ENCODE measurements around the gene OR1M1.
"Not testable (repeated sequence)": the region's sequence is repeated elsewhere in the genome, so short reads cannot be mapped to it uniquely, and the experiment has no call there.

The OR1M1 gene, protein sequence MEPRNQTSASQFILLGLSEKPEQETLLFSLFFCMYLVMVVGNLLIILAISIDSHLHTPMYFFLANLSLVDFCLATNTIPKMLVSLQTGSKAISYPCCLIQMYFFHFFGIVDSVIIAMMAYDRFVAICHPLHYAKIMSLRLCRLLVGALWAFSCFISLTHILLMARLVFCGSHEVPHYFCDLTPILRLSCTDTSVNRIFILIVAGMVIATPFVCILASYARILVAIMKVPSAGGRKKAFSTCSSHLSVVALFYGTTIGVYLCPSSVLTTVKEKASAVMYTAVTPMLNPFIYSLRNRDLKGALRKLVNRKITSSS

DNA sequence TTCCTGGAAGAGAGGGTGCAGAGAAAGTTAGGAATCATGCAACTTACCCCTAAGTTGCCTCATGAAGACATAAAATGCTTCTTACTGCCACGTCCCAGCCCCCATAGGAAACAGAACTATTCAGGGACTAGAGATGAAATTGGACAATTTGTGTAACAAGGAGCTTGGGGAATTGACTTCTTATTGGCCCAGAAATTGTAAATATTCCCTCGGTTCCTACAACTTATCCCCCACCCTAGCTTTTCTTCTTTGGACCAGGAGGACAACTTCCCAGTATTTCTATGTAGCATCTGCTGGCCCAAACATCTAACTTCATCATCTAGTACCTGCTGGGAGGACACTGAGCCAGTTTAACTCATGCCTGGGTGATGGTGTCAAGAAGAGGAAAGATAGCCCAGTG, at the start of gene OR1M1:
Gene OR1M1 (plus strand): TSS at position 301 of the 400 bp plus-strand sequence. CDS start 6,184 bp downstream, outside the sequence.
- Mint-ChIP-seq H3K9me3 (no peaks in the 10 kb centered on the region), H3K4me1 (ENCODE audit: low read depth) (no peaks in the 10 kb centered on the region), H3K36me3 (ENCODE audit: low read depth) (no peaks in the 10 kb centered on the region), H3K27me3 (ENCODE audit: low read depth) (no peaks in the 10 kb centered on the region), H3K4me3 (no peak within 1 kb of the TSS), H3K27ac (no peak within 1 kb of the TSS)

DNA sequence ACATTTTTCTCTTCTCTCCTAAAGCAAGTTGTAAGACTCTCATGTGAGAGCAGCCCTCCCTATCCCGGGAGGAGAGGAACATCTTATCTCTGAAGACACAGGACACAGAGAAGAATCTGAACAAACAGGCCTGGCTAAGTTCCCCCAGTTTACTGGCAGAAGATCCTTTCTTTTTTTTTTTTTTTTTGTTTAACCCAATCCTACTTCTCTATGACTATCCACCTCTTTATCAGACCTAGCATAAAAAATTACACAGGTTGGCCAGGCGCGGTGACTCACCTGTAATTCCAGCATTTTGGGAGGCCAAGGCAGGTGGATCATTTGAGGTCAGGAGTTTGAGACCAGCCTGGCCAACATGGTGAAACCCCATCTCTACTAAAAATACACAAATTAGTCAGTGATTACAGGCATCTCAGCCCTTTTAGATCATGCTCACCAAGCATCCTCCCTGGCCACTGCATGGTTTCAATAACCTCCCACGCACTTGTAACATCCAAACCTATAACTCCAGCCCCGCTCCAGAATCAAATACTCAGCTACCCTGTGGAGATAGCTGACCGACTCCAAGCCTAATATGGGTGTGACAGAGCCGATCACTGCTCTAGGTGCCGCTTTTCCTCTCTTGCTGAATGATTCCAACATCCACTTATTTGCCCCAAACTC, 49.3 kb upstream of the OR1M1 start:
- H3K36me3 Mint-ChIP-seq (ENCODE audit: low read depth), result no peaks in the 10 kb centered on the region
- H3K27me3 Mint-ChIP-seq (ENCODE audit: low read depth), result no peaks in the 10 kb centered on the region
- H3K4me3 Mint-ChIP-seq, result no peak overlapping the region
- H3K9me3 Mint-ChIP-seq, result no peaks in the 10 kb centered on the region
- no peaks in the 10 kb centered on the region for H3K4me1 Mint-ChIP-seq (ENCODE audit: low read depth)
- H3K27ac Mint-ChIP-seq, result no peak overlapping the region

DNA sequence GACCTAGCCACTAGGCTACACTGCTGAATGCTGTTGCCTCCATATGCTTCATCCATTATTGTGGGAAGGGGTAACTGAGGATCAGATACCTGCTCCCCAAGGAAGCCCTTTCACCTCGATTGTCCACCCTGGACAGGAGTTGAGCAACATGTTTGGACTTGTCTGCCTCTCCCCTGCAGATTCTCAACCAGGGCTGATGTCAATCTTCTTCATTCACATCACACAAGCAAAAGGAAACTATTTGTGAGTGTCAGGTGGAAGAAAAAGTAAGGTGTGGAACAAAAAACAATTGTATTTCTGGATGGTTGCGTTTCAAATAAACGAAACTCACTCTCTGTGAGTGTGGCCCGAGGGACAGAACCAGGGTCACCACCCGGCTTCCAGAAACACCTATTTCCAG, 47.1 kb upstream of the OR1M1 start:
- H3K27me3 Mint-ChIP-seq (ENCODE audit: low read depth), result no peaks in the 10 kb centered on the region
- no peaks in the 10 kb centered on the region for H3K4me1 Mint-ChIP-seq (ENCODE audit: low read depth)

DNA sequence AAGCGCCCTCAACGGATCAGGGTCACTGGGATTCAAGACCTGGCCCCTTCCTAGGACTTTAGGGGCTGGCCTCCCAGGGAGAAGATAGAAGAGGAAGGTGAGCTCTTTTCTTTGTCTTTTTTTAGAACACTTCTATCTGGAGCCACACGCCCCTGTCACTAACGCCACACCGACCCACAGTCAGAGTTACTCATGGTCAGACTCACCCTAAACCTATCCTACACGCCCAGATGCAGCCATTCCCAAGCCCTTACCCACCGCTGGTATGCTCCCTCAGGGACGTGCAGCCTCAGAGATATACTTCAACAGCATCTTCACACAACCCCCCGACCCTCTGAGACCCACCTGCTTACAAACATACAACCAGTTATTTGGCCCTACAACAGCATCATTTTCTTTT, 46.7 kb upstream of the OR1M1 start:
- Mint-ChIP-seq H3K27ac (no peak overlapping the region), H3K4me3 (no peak overlapping the region), H3K9me3 (no peaks in the 10 kb centered on the region), H3K4me1 (ENCODE audit: low read depth) (no peaks in the 10 kb centered on the region), H3K36me3 (ENCODE audit: low read depth) (no peaks in the 10 kb centered on the region), H3K27me3 (ENCODE audit: low read depth) (no peaks in the 10 kb centered on the region)

More for the DNA sequence above, 47.1 kb upstream of the OR1M1 start:
- H3K4me3 Mint-ChIP-seq, result no peak overlapping the region
- no peaks in the 10 kb centered on the region for H3K36me3 Mint-ChIP-seq (ENCODE audit: low read depth)
- no peak overlapping the region for H3K27ac Mint-ChIP-seq
- no peaks in the 10 kb centered on the region for H3K9me3 Mint-ChIP-seq

DNA sequence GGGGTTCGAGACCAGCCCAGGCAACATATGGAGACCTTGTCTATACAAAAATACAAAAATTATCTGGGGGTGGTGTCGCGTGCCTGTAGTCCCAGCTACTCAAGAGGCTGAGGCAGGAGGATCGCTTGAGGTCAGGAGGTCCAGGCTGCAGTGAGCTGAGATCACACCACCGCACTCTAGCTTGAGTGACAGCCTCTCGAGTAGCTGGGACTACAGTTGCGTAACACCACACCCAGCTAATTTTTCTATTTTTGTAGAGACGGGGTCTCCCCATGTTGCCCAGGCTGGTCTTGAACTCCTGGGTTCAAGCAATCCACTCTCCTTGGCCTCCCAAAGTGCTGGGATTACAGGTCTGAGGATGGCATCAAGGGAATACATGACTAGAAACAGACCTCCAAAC, 45.8 kb upstream of the OR1M1 start:
- Mint-ChIP-seq H3K9me3 (no peaks in the 10 kb centered on the region), H3K4me1 (ENCODE audit: low read depth) (no peaks in the 10 kb centered on the region), H3K36me3 (ENCODE audit: low read depth) (no peaks in the 10 kb centered on the region), H3K27ac (no peak overlapping the region), H3K4me3 (no peak overlapping the region), H3K27me3 (ENCODE audit: low read depth) (no peaks in the 10 kb centered on the region)

DNA sequence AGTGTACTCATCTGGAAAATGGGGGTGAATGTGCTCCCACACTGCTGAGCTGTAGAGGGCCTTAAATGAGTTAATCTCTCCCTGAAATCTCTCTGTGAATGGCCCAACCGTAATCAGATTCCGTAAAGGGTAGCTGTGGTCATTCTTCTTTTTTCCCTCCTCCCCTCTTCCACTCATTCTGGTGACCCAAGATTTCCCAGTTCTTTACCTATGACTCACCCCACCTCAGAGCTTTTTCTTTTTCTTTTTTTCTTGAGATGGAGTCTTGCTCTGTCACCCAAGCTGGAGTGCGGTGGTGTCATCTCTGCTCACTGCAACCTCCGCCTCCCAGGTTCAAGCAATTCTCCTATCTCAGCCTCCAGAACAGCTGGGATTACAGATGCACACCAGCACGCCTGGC, 43.3 kb upstream of the OR1M1 start:
- H3K4me3 Mint-ChIP-seq, result no peak overlapping the region
- no peaks in the 10 kb centered on the region for H3K9me3 Mint-ChIP-seq
- H3K36me3 Mint-ChIP-seq (ENCODE audit: low read depth), result no peaks in the 10 kb centered on the region
- H3K4me1 Mint-ChIP-seq (ENCODE audit: low read depth), result no peaks in the 10 kb centered on the region
- H3K27ac Mint-ChIP-seq, result no peak overlapping the region
- H3K27me3 Mint-ChIP-seq (ENCODE audit: low read depth), result no peaks in the 10 kb centered on the region

DNA sequence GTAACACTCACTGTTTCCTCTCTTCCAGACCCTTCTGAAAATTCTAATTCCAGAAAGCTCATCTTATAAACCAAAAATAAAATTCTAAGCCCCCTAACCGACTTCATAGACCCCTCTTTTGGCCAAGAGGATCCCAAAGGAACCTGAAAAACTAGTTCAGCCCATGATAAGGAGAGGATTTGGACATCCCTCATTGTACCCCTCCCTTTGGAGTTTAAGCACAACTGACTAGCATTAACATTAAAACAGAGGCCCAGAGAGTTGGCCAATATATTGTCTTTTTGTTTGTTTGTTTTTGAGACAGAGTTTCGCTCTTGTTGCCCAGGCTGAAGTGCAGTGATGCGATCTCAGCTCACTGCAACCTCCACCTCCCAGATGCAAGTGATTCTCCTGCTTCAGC, 42.4 kb upstream of the OR1M1 start:
- H3K27ac Mint-ChIP-seq, result no peak overlapping the region
- H3K9me3 Mint-ChIP-seq, result no peaks in the 10 kb centered on the region
- no peaks in the 10 kb centered on the region for H3K27me3 Mint-ChIP-seq (ENCODE audit: low read depth)
- H3K36me3 Mint-ChIP-seq (ENCODE audit: low read depth), result no peaks in the 10 kb centered on the region
- H3K4me1 Mint-ChIP-seq (ENCODE audit: low read depth), result no peaks in the 10 kb centered on the region
- H3K4me3 Mint-ChIP-seq, result no peak overlapping the region

DNA sequence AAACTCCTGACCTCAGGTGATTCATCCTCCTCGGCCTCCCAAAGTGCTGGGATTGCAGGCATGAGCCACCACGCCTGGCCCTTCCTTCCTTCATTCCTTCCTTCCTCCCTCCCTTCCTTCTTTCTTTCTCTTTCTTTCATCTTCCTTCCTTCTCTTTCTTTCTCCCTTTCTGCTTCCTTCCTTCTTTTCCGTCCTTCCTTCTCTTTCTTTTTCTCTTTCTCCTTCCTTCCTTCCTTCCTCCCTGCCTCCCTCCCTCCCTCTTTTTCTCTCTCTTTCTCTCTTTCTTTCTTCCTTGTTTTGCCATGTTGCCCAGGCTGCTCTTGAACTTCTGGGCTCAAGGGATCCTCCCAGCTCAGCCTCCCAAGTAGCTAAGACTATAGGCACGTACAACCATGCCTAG, 40.2 kb upstream of the OR1M1 start:
- H3K9me3 Mint-ChIP-seq, result peaks cover 3% of the 10 kb centered on the region

DNA sequence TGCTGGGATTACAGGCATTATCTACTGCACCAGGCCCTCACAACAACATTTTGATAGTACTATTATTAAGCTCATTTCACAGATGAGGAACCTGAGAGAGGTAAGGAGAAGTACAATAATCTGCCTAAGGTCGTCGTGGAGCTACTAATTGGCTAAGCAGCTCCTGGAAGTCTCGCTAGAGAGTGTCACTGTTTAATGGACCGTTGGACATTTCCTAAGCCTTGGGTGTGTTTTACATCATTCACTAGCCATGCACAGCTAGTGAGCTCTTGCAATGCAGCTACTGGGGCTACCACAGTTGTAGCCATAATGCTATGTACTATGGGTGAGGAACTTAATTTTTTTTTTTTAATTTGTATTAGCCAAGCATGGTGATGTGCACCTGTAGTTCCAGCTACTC, 34.0 kb upstream of the OR1M1 start:
- H3K4me1 Mint-ChIP-seq (ENCODE audit: low read depth), result no peaks in the 10 kb centered on the region
- no peak overlapping the region for H3K27ac Mint-ChIP-seq
- H3K27me3 Mint-ChIP-seq (ENCODE audit: low read depth), result no peaks in the 10 kb centered on the region
- H3K9me3 Mint-ChIP-seq, result peaks cover 7% of the 10 kb centered on the region
- no peaks in the 10 kb centered on the region for H3K36me3 Mint-ChIP-seq (ENCODE audit: low read depth)
- H3K4me3 Mint-ChIP-seq, result no peak overlapping the region

More for the DNA sequence above, 40.2 kb upstream of the OR1M1 start:
- no peaks in the 10 kb centered on the region for H3K27me3 Mint-ChIP-seq (ENCODE audit: low read depth)
- no peaks in the 10 kb centered on the region for H3K36me3 Mint-ChIP-seq (ENCODE audit: low read depth)
- no peak overlapping the region for H3K4me3 Mint-ChIP-seq
- H3K27ac Mint-ChIP-seq, result no peak overlapping the region
- H3K4me1 Mint-ChIP-seq (ENCODE audit: low read depth), result no peaks in the 10 kb centered on the region

DNA sequence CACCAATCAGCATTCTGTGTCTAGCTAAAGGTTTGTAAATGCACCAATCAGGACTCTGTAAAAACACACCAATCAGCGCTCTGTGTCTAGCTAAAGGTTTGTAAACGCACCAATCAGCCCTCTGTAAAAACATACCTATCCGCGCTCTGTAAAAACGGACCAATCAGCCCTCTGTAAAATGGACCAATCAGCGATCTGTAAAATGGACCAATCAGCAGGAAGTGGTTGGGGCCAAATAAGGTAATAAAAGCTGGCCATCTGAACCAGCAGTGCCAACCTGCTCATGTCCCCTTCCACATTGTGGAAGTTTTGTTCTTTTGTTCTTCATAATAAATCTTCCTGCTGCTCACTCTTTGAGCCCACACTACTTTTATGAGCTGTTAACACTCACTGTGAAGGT, 33.2 kb upstream of the OR1M1 start:
- not testable (repeated sequence) for H3K36me3 Mint-ChIP-seq (ENCODE audit: low read depth); H3K9me3 Mint-ChIP-seq; H3K4me3 Mint-ChIP-seq; H3K4me1 Mint-ChIP-seq (ENCODE audit: low read depth); H3K27ac Mint-ChIP-seq; H3K27me3 Mint-ChIP-seq (ENCODE audit: low read depth)

DNA sequence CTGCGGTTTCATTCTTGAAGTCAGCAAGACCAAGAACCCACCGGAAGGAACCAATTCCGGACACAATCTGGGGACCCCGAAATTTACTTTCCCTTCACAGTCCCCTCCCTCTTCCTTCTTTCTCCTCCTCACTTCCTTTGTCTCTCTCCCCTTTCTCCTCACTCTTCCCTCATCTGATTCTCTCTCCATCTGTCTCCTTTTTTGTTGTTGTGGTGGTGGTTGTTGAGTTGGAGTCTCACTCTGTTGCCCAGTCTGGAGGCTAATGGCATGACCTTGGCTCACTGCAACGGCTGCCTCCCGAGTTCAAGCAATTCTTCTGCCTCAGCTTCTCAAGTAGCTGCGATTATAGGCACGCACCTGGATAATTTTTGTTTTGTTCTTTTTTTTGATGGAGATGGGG, 32.7 kb upstream of the OR1M1 start:
- no peaks in the 10 kb centered on the region for H3K27me3 Mint-ChIP-seq (ENCODE audit: low read depth)
- H3K4me1 Mint-ChIP-seq (ENCODE audit: low read depth), result no peaks in the 10 kb centered on the region
- H3K36me3 Mint-ChIP-seq (ENCODE audit: low read depth), result no peaks in the 10 kb centered on the region
- peaks cover 7% of the 10 kb centered on the region for H3K9me3 Mint-ChIP-seq
- H3K27ac Mint-ChIP-seq, result no peak overlapping the region
- no peak overlapping the region for H3K4me3 Mint-ChIP-seq

DNA sequence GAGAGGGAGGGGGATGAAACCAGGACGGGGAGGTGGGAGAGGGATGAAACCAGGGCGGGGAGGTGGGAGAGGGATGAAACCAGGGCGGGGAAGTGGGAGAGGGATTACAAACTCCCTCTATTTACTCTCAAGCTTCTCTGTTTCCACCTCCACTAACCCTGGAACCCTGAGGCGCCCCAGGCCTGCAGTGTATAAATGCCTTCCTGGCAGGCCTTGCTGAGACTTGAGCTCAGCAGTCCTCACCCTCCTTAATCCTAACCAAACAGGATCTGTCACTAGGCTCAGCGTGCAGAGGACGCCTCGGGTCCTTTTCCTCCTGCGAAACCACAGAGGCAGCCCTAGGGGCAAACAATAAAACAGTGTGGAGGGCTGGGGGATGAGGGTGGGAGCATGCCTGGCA, 32.1 kb upstream of the OR1M1 start:
- no peaks in the 10 kb centered on the region for H3K27me3 Mint-ChIP-seq (ENCODE audit: low read depth)
- no peaks in the 10 kb centered on the region for H3K36me3 Mint-ChIP-seq (ENCODE audit: low read depth)
- H3K27ac Mint-ChIP-seq, result no peak overlapping the region
- H3K9me3 Mint-ChIP-seq, result peaks cover 7% of the 10 kb centered on the region
- H3K4me3 Mint-ChIP-seq, result no peak overlapping the region
- H3K4me1 Mint-ChIP-seq (ENCODE audit: low read depth), result no peaks in the 10 kb centered on the region

DNA sequence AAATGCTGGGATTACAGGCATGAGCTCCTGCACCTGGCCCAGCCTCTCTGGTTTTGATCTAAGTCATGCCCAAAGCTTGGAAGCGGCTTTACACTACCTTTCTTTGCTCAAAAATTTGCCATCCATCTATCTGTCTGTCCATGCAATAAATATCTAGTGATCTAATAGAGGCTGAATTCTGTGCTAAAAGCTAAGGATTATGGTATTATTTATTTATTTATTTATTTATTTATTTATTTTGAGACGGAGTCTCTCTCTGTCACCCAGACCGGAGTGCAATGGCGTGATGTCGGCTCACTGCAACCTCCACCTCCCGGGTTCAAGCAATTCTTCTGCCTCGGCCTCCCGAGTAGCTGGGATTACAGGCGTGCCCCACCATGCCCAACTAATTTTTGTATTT, 30.7 kb upstream of the OR1M1 start:
- H3K4me3 Mint-ChIP-seq; H3K36me3 Mint-ChIP-seq (ENCODE audit: low read depth); H3K27ac Mint-ChIP-seq; H3K9me3 Mint-ChIP-seq; H3K4me1 Mint-ChIP-seq (ENCODE audit: low read depth); H3K27me3 Mint-ChIP-seq (ENCODE audit: low read depth): not testable (repeated sequence)

DNA sequence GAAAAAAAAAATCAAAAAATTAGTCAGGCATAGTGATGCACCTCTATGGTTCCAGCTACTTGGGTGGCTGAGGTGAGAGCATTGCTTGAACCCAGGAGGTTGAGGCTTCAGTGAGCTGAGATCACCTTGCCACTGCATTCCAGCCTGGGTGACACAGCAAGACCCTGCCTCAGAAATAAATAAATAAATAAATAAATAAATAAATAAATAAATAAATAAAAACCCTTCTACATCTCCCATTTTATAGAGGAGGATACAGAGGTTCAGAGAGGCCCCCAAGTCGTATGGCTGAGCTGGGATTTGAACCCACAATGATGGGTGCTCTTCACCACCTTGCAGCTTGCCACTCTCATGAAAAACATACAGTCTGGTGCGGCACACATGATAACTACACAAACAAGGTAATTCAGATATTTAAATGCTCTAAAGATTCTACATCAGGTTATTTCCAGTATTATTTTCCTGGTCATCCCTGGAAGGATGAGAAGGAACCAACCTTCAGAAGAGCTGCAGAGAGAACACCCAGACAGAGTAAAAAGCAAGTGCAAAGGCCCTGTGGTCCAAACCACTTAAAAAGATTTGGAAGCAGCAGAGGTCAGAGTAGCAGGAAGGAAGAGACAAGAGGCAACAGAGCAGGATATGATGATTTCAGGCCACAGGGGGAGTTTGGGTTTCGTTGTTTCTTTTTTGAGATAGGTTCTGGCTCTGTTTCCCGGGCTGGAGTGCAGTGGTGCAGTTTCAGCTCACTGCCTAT, 29.2 kb upstream of the OR1M1 start:
- H3K4me3 Mint-ChIP-seq, result no peak overlapping the region
- H3K36me3 Mint-ChIP-seq (ENCODE audit: low read depth), result no peaks in the 10 kb centered on the region
- peaks cover 4% of the 10 kb centered on the region for H3K9me3 Mint-ChIP-seq
- H3K4me1 Mint-ChIP-seq (ENCODE audit: low read depth), result no peaks in the 10 kb centered on the region
- no peak overlapping the region for H3K27ac Mint-ChIP-seq
- H3K27me3 Mint-ChIP-seq (ENCODE audit: low read depth), result no peaks in the 10 kb centered on the region

All from T-helper 1 cell treated with Interleukin-12 subunit alpha and Interleukin-12 subunit beta and Interleukin-4 antibody, amounts not matched to agents 30 μg/mL and 1 μg/mL, for 36 hours (primary cell).